Stimulated activated naive B cell treated with anti-CD40 and anti-IgM and Interleukin-4, amounts not matched to agents 10 μg/mL and 1 μg/mL and 100 μg/mL, for 72 hours (primary cell): ENCODE measurements around the gene ADGRV1.
"Not testable (repeated sequence)": the region's sequence is repeated elsewhere in the genome, so short reads cannot be mapped to it uniquely, and the experiment has no call there.

Experiments used
- ATAC-seq, 2 donors: fragments of 150-1000 bp; cut with Tn5 transposase; replicated peaks; 2 replicates each; pipeline ENCODE4 v1.10.0; 2021; ENCODE audit warnings: moderate library complexity in 1 of 2
- DNase-seq: peaks from one replicate; pipeline ENCODE4 v3.0.0; 2021
- H3K27ac Mint-ChIP-seq: one replicate; pipeline ENCODE4 v1.8.0; 2022; ENCODE audit warnings: mild to moderate bottlenecking, mixed read lengths
- H3K27me3 Mint-ChIP-seq, 2 donors: one replicate each; pipeline ENCODE4 v1.8.0; 2022; ENCODE audit warnings: mixed read lengths in 2 of 2
- H3K36me3 Mint-ChIP-seq, 2 donors: one replicate each; pipeline ENCODE4 v1.8.0; 2022; ENCODE audit warnings: mixed read lengths in 2 of 2, mild to moderate bottlenecking in 1 of 2
- H3K4me1 Mint-ChIP-seq, 2 donors: one replicate each; pipeline ENCODE4 v1.8.0; 2022; ENCODE audit warnings: mixed read lengths in 2 of 2, mild to moderate bottlenecking in 1 of 2
- H3K4me3 Mint-ChIP-seq, 2 donors: one replicate each; pipeline ENCODE4 v1.8.0; 2022; ENCODE audit warnings: mild to moderate bottlenecking in 2 of 2, mixed read lengths in 2 of 2, moderate library complexity in 1 of 2
- H3K9me3 Mint-ChIP-seq, 2 donors: one replicate each; pipeline ENCODE4 v1.8.0; 2022; ENCODE audit warnings: mixed read lengths in 2 of 2, mild to moderate bottlenecking in 1 of 2

The ADGRV1 gene

GRCh38 chr5:90916947-90917800 is 358.6 kb downstream of the ADGRV1 start:
- Mint-ChIP-seq H3K27me3 (peaks cover 0 to 6% of the 10 kb centered on the region in 2 donors), H3K4me1 (no peaks in the 10 kb centered on the region), H3K27ac (no peak overlapping the region), H3K9me3 (no peaks in the 10 kb centered on the region), H3K4me3 (no peak overlapping the region), H3K36me3 (no peaks in the 10 kb centered on the region)
- DNase-seq, result no peak
- ATAC-seq, result no peak

GRCh38 chr5:90917928-90918668 is 359.5 kb downstream of the ADGRV1 start:
- ATAC-seq (no peak), DNase-seq (no peak)
- Mint-ChIP-seq H3K9me3 (no peaks in the 10 kb centered on the region), H3K27me3 (peaks cover 0 to 6% of the 10 kb centered on the region in 2 donors), H3K4me1 (no peaks in the 10 kb centered on the region), H3K27ac (no peak overlapping the region), H3K36me3 (no peaks in the 10 kb centered on the region), H3K4me3 (no peak overlapping the region)

DNA sequence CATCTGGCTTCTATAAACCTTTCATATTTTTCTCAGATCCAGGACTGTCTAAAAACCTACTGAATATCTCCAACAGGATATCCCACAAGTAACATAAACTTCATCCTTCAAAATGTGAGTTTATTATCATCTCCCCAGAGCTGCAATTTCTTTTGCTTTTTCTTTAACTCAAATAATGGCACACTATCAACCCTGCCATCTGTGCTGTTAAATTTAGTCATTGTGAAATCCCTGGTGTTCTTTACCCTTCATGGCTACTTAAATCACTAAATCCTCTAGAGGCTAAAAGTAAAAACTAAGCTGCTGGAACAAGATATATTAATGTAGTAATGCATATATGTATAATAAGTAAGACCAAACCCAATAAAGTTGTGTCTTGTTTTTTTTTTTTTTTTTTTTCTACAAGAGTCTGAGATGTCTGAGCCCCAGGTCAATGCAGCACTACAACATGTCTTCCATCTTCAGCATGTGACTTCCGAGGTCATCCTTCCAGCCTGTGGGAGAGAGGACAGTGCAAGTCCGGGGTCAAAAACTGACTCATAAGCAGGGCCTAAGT is 362.9 kb downstream of the ADGRV1 start:
- ATAC-seq (no peak), DNase-seq (no peak)
- Mint-ChIP-seq H3K4me3 (no peak overlapping the region), H3K27me3 (no peaks in the 10 kb centered on the region), H3K9me3 (peaks cover 0 to 1% of the 10 kb centered on the region in 2 donors), H3K36me3 (no peaks in the 10 kb centered on the region), H3K4me1 (no peaks in the 10 kb centered on the region), H3K27ac (no peak overlapping the region)

GRCh38 chr5:90924222-90924621 is 365.6 kb downstream of the ADGRV1 start:
- DNase-seq, H3K27me3 Mint-ChIP-seq, H3K4me3 Mint-ChIP-seq, H3K36me3 Mint-ChIP-seq, H3K9me3 Mint-ChIP-seq, ATAC-seq, H3K27ac Mint-ChIP-seq, H3K4me1 Mint-ChIP-seq: not testable (repeated sequence)

DNA sequence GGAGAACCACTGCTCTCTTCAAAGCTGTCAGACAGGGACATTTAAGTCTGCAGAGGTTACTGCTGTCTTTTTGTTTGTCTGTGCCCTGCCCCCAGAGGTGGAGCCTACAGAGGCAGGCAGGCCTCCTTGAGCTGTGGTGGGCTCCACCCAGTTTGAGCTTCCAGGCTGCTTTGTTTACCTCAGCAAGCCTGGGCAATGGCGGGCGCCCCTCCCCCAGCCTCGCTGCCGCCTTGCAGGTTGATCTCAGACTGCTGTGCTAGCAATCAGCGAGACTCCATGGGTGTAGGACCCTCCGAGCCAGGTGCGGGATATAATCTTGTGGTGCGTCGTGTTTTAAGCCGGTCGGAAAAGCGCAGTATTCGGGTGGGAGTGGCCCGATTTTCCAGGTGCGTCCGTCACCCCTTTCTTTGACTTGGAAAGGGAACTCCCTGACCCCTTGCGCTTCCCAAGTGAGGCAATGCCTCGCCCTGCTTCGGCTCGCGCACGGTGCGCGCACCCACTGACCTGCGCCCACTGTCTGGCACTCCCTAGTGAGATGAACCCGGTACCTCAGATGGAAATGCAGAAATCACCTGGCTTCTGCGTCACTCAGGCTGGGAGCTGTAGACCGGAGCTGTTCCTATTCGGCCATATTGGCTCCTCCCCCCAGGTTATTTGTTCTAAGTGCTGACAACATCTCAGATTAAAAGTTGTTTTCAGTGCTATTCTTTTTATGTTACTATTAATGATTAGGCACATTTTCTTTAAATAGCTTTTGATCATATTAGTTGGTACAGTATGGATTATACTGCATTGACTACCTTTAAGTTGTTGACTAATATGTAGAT is 370.6 kb downstream of the ADGRV1 start:
- H3K27me3 Mint-ChIP-seq, result peaks cover 9 to 16% of the 10 kb centered on the region in 2 donors
- not testable (repeated sequence) for H3K36me3 Mint-ChIP-seq, DNase-seq, H3K27ac Mint-ChIP-seq, H3K4me3 Mint-ChIP-seq, ATAC-seq, H3K9me3 Mint-ChIP-seq, H3K4me1 Mint-ChIP-seq

GRCh38 chr5:90930062-90930461 is 371.5 kb downstream of the ADGRV1 start:
- no peak overlapping the region for H3K4me3 Mint-ChIP-seq
- no peaks in the 10 kb centered on the region for H3K4me1 Mint-ChIP-seq
- no peak for DNase-seq
- H3K36me3 Mint-ChIP-seq, result no peaks in the 10 kb centered on the region
- peaks cover 0 to 6% of the 10 kb centered on the region in 2 donors for H3K9me3 Mint-ChIP-seq
- H3K27ac Mint-ChIP-seq, result no peak overlapping the region
- no peak for ATAC-seq
- peaks cover 9 to 16% of the 10 kb centered on the region in 2 donors for H3K27me3 Mint-ChIP-seq

GRCh38 chr5:90930756-90931431 is 372.3 kb downstream of the ADGRV1 start:
- DNase-seq (no peak), ATAC-seq (no peak)
- no peaks in the 10 kb centered on the region for H3K36me3 Mint-ChIP-seq
- H3K9me3 Mint-ChIP-seq, result peaks cover 0 to 6% of the 10 kb centered on the region in 2 donors
- H3K27me3 Mint-ChIP-seq, result peaks cover 9 to 16% of the 10 kb centered on the region in 2 donors
- no peak overlapping the region for H3K4me3 Mint-ChIP-seq
- H3K4me1 Mint-ChIP-seq, result no peaks in the 10 kb centered on the region
- H3K27ac Mint-ChIP-seq, result no peak overlapping the region

GRCh38 chr5:90932052-90932699 is 373.6 kb downstream of the ADGRV1 start:
- Mint-ChIP-seq H3K9me3 (peaks cover 0 to 6% of the 10 kb centered on the region in 2 donors), H3K36me3 (no peaks in the 10 kb centered on the region), H3K4me1 (no peaks in the 10 kb centered on the region), H3K4me3 (no peak overlapping the region), H3K27ac (no peak overlapping the region), H3K27me3 (peaks cover 9 to 16% of the 10 kb centered on the region in 2 donors)
- no peak for DNase-seq
- ATAC-seq, result no peak

DNA sequence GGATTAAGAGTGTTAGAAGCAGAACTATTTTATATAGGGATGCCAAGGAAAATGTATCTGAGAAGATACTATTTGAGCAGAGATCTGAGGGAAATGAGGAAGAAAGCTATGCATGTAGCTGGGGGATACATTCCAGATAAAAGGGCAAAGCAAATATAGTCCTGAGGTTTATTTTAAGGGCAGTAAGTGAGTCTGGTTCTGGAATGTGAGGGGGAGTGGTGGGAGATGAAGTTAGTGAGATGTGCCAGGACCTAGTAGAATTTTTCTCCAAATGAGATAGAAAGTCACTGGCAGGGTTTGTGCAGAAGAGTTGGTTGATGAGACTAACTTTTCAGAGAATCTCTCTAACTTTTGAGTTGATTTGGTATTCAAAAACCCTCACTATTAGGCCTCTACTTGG is 374.7 kb downstream of the ADGRV1 start:
- DNase-seq, result no peak

DNA sequence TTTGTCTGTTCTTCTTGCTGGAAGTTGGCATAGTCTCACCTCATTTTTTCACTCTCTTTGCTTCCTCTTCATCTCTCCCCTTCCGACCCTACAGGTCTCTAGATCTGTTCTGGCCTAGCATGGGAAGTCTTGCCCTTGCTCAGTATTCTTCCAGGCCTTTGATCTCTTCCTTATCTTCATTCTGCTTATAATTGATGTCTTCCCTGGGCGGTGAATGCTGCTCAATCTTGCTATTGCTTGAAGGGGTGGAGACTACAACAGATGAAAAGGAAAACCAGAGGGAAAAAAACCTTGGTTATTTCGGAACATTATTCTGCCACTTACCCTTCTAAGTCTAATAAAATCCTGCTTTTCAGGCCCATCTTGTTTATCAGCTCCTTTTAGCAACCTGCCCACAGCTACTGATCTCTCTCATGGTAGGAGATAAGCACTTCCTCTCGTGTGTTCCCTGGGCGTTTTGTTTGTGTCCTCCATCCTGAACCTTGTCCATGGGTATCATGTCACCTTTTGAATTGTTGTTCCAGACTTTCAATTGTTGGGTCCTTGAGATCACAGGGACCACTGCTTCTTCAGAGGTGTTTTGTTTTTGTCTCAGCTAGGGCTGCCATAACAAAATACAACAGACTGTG is 375.6 kb downstream of the ADGRV1 start:
- DNase-seq (no peak), ATAC-seq (no peak)
- Mint-ChIP-seq H3K36me3 (no peaks in the 10 kb centered on the region), H3K4me1 (no peaks in the 10 kb centered on the region), H3K27me3 (peaks cover 9 to 11% of the 10 kb centered on the region in 2 donors), H3K9me3 (peaks cover 0 to 4% of the 10 kb centered on the region in 2 donors), H3K4me3 (no peak overlapping the region), H3K27ac (no peak overlapping the region)

More for the DNA sequence above, 374.7 kb downstream of the ADGRV1 start:
- Mint-ChIP-seq H3K9me3 (peaks cover 0 to 4% of the 10 kb centered on the region in 2 donors), H3K4me1 (no peaks in the 10 kb centered on the region), H3K36me3 (no peaks in the 10 kb centered on the region), H3K27me3 (peaks cover 9 to 16% of the 10 kb centered on the region in 2 donors), H3K27ac (no peak overlapping the region), H3K4me3 (no peak overlapping the region)
- ATAC-seq, result no peak

DNA sequence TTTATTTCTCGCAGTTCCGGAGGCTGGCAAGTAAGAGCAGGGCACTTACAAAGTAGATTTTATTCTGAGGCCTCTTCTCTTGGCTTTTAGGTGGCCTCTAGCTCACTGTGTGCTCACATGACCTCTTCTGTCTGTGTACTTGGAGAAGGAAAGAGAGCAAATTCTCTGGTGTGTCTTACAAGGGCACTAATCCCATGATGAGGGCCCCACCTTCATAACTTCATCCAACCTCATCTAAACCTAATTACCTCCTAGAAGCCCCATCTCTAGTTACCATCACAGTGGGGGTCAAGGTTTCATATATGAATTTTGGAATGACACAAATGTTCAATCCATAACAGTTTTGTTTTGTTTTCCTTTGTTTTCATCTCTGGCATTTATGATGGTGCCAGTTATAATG is 376.1 kb downstream of the ADGRV1 start:
- DNase-seq, result no peak
- Mint-ChIP-seq H3K4me3 (no peak overlapping the region), H3K27me3 (peaks cover 6 to 7% of the 10 kb centered on the region in 2 donors), H3K27ac (no peak overlapping the region), H3K9me3 (peaks cover 0 to 4% of the 10 kb centered on the region in 2 donors), H3K36me3 (no peaks in the 10 kb centered on the region), H3K4me1 (no peaks in the 10 kb centered on the region)
- ATAC-seq, result no peak

GRCh38 chr5:90939211-90939610 is 380.6 kb downstream of the ADGRV1 start:
- ATAC-seq, result no peak
- no peak overlapping the region for H3K27ac Mint-ChIP-seq
- H3K4me3 Mint-ChIP-seq, result no peak overlapping the region
- peaks cover 2 to 7% of the 10 kb centered on the region in 2 donors for H3K4me1 Mint-ChIP-seq
- no peak for DNase-seq
- H3K9me3 Mint-ChIP-seq, result peaks cover 0 to 4% of the 10 kb centered on the region in 2 donors
- peaks cover 0 to 6% of the 10 kb centered on the region in 2 donors for H3K27me3 Mint-ChIP-seq
- H3K36me3 Mint-ChIP-seq, result no peaks in the 10 kb centered on the region
